ENCODE results near the gene PCDHGA1. TPM values are rescaled to one million over a fixed set of nuclear protein-coding genes. Genes with fewer than 3 reads are reported as not detected.

PCDHGA1 gene
- total and polyA plus RNA-seq, 2 of the 4 experiments (the other 2 are of a cell fraction): 0.90 to 0.92 TPM

- Histone ChIP-seq H3K4me2 (ENCODE audit: low read depth, low read length) (no peak overlapping the region), H3K79me1 (ENCODE audit: low read depth in 1 of 2, low read length in 2 of 2) (peaks cover 0 to 27% of the 10 kb centered on the region in 2 experiments; a peak in 3 of 4 replicates), H4K91ac (ENCODE audit: insufficient read depth, low read depth, low read length) (no peak overlapping the region), H2BK15ac (ENCODE audit: low read depth, low read length) (no peak overlapping the region), H3K9me3 (ENCODE audit: control insufficient read depth, insufficient read depth, low read length) (no peaks in the 10 kb centered on the region), H2AK5ac (ENCODE audit: low read depth, low read length) (no peak overlapping the region), H3K23ac (ENCODE audit: low read depth, low read length) (no peak overlapping the region), H2BK5ac (ENCODE audit: low read depth, low read length, poor library complexity, severe bottlenecking) (no peak overlapping the region), H3K27me3 (ENCODE audit: control insufficient read depth, insufficient read depth, low read length) (no peaks in the 10 kb centered on the region), H3K9me1 (ENCODE audit: insufficient read depth, low read length) (peaks cover 8% of the 10 kb centered on the region), H3K4me3 (ENCODE audit: insufficient read depth, low read depth, low read length) (no peak overlapping the region), H3K27ac (ENCODE audit: insufficient read depth, low read length) (peak overlapping the region; percentile 32; the same call in 1 of the 2 replicates), H4K8ac (ENCODE audit: low read depth in 2 of 2, low read length in 2 of 2) (no peak overlapping the region), H2BK120ac (ENCODE audit: low read depth, low read length) (no peak overlapping the region), H3K36me3 (ENCODE audit: control insufficient read depth, insufficient read depth, low read length) (no peaks in the 10 kb centered on the region; the same call in none of the 2 replicates), H3K4me1 (ENCODE audit: control insufficient read depth, insufficient read depth, low read length) (peaks cover 30% of the 10 kb centered on the region), H2AFZ (replicated peaks; ENCODE audit: low read length, poor library complexity) (no peak overlapping the region), H3K4ac (ENCODE audit: low read depth, low read length) (no peak overlapping the region), H4K5ac (ENCODE audit: low read depth, low read length) (no peak overlapping the region), H3K56ac (ENCODE audit: extremely low read depth, insufficient read depth, low read length) (no peak overlapping the region), H2BK20ac (ENCODE audit: low read depth, low read length) (no peak overlapping the region), H3K18ac (ENCODE audit: low read depth, low read length) (no peak overlapping the region), H4K20me1 (ENCODE audit: insufficient read depth, low read length) (no peaks in the 10 kb centered on the region), H3K14ac (replicated peaks; ENCODE audit: low read depth, low read length) (no peak overlapping the region), H2AK9ac (replicated peaks; ENCODE audit: low read depth, low read length, poor library complexity) (no peak overlapping the region), H3K9ac (ENCODE audit: low read depth, low read length) (no peak overlapping the region)
- dilution Hi-C loops (cut with HindIII; ENCODE audit: low sequenced_read_pairs, unreplicated experiment) (no loop called here), in situ Hi-C loops (cut with MboI; ENCODE audit: low sequenced_read_pairs) (no loop called here), intact Hi-C loops (cut with micrococcal nuclease) (no loop called here)
- no peak for ATAC-seq (ENCODE audit: low read depth)
- ChIA-PET POLR2A (ENCODE audit: unreplicated experiment) (interaction anchor here (1.7 kb wide), 1 partner anchor 30 kb away, joined by 10 read pairs; no protein-coding TSS in a partner anchor), CTCF (interaction anchor here (0.6 to 1.9 kb wide), 3 partner anchors 16 to 115 kb away, joined by 3 to 8 read pairs (median 5); partner anchors contain the start of gene PCDHGA10)
- no peak for TF ChIP-seq USF2 (IDR thresholded peaks at IDR 0.05; ENCODE audit: low read depth, low read length)
- no peak for TF ChIP-seq FOS (IDR thresholded peaks at IDR 0.05; ENCODE audit: low read depth, low read length)
- TF ChIP-seq CTCF (conservative IDR thresholded peaks at IDR 0.05; ENCODE audit: low read depth, low read length): no peak
- no peak for TF ChIP-seq MAZ (IDR thresholded peaks at IDR 0.05; ENCODE audit: borderline replicate concordance, low read depth, low read length)
- TF ChIP-seq RAD21 (IDR thresholded peaks at IDR 0.05; ENCODE audit: low read length): no peak
- TF ChIP-seq ELK1 (IDR thresholded peaks at IDR 0.05; ENCODE audit: borderline replicate concordance, low read depth, low read length): no peak
- TF ChIP-seq CHD1 (IDR thresholded peaks at IDR 0.05; ENCODE audit: low read depth, low read length): no peak
- TF ChIP-seq BHLHE40 (IDR thresholded peaks at IDR 0.05; ENCODE audit: low read depth, low read length): no peak
- no peak for TF ChIP-seq SMC3 (IDR thresholded peaks at IDR 0.05; ENCODE audit: low read depth, low read length)
- TF ChIP-seq CEBPB (IDR thresholded peaks at IDR 0.05; ENCODE audit: low read depth, low read length): no peak
- TF ChIP-seq RFX5 (IDR thresholded peaks at IDR 0.05; ENCODE audit: low read depth, low read length): no peak
- TF ChIP-seq POLR2A (IDR thresholded peaks at IDR 0.05; ENCODE audit: low read depth, low read length): no peak
- TF ChIP-seq MAFK (IDR thresholded peaks at IDR 0.05; ENCODE audit: low read depth, low read length): no peak
- no peak for TF ChIP-seq NFE2L2 (IDR thresholded peaks at IDR 0.05; ENCODE audit: low read depth, low read length)
- TF ChIP-seq MXI1 (IDR thresholded peaks at IDR 0.05; ENCODE audit: borderline replicate concordance, low read depth, low read length): no peak
- BruUV-seq (replicated peaks): no TSS peak
- no CpG with 5 or more reads among the region's 1 CpG for WGBS, 2 experiments (ENCODE audit: extremely low coverage in 2 of 2, insufficient read length in 1 of 2)
- DNase-seq: no peak
Observed at GRCh38 chr5:141527426-141527825, 197.1 kb downstream of the PCDHGA1 start.
